ENCODE measurements around the gene HSDL2. TPM values are rescaled to one million over a fixed set of nuclear protein-coding genes. Genes with fewer than 3 reads are reported as not detected.

The HSDL2 gene
- total and polyA plus RNA-seq, 10 of the 15 experiments (the other 5 are each of a cell fraction or from before 2014, with no cell fraction given): 20.9 to 46.1 (median 27.0) TPM

GRCh38 chr9:112333639-112334431 is 46.1 kb upstream of the HSDL2 start (continued):
- TF ChIP-seq, protein P1, sequence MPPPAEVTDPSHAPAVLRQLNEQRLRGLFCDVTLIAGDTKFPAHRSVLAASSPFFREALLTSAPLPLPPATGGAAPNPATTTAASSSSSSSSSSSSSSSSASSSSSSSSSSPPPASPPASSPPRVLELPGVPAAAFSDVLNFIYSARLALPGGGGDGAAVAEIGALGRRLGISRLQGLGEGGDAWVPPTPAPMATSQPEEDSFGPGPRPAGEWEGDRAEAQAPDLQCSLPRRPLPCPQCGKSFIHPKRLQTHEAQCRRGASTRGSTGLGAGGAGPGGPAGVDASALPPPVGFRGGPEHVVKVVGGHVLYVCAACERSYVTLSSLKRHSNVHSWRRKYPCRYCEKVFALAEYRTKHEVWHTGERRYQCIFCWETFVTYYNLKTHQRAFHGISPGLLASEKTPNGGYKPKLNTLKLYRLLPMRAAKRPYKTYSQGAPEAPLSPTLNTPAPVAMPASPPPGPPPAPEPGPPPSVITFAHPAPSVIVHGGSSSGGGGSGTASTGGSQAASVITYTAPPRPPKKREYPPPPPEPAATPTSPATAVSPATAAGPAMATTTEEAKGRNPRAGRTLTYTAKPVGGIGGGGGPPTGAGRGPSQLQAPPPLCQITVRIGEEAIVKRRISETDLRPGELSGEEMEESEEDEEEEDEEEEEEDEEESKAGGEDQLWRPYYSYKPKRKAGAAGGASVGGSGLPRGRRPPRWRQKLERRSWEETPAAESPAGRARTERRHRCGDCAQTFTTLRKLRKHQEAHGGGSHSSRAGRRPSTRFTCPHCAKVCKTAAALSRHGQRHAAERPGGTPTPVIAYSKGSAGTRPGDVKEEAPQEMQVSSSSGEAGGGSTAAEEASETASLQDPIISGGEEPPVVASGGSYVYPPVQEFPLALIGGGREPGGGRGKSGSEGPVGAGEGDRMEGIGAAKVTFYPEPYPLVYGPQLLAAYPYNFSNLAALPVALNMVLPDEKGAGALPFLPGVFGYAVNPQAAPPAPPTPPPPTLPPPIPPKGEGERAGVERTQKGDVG (CRISPR knock-in tag; IDR thresholded peaks at IDR 0.05): no peak
- TF ChIP-seq BCL3 (IDR thresholded peaks at IDR 0.05; ENCODE audit: borderline replicate concordance, insufficient read depth, low read depth, low read length, poor library complexity, severe bottlenecking): peak; percentile 24
- TF ChIP-seq SP1 (IDR thresholded peaks at IDR 0.05; ENCODE audit: low read depth, low read length): no peak
- TF ChIP-seq RAD21 (IDR thresholded peaks at IDR 0.05; ENCODE audit: insufficient read depth, low read depth, low read length): peak; percentile 58
- TF ChIP-seq RUNX3 (IDR thresholded peaks at IDR 0.05; ENCODE audit: low read length): peak; percentile 20; the same call in 1 of the 2 replicates
- TF ChIP-seq SIX5 (IDR thresholded peaks at IDR 0.05; ENCODE audit: low read depth, low read length, severe bottlenecking): no peak
- TF ChIP-seq POU2F2 (IDR thresholded peaks at IDR 0.05; ENCODE audit: borderline replicate concordance, low read depth, low read length): 0 out of 3 replicates have a peak, but pooled peaks have one; percentile 42
- TF ChIP-seq ZBTB40 (IDR thresholded peaks at IDR 0.05; ENCODE audit: borderline replicate concordance): peak; percentile 26; the same call in 1 of the 2 replicates
- TF ChIP-seq MXI1 (IDR thresholded peaks at IDR 0.05; ENCODE audit: low read depth, low read length): no peak
